ENCODE results near the gene KIAA1586.

DNA sequence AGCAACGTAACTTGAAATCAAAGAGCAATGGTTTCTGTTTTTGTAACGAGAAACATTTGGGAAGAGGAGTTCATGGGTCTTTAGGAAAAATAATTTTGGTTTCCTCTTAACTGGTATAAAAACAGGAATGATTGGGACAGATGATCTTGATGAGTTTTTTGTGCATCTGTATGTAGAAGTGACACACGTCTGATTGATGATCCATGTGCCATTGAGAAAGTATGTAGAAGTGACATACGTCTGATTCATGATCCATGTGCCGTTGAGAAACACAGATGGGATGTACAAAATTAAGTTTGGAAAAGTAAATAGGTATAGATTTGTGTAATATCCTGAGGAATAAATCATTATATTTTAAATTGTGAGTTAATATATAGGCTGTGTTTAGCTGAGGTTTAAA, 2.1 kb downstream of the KIAA1586 start:
- TF ChIP-seq, protein P1, sequence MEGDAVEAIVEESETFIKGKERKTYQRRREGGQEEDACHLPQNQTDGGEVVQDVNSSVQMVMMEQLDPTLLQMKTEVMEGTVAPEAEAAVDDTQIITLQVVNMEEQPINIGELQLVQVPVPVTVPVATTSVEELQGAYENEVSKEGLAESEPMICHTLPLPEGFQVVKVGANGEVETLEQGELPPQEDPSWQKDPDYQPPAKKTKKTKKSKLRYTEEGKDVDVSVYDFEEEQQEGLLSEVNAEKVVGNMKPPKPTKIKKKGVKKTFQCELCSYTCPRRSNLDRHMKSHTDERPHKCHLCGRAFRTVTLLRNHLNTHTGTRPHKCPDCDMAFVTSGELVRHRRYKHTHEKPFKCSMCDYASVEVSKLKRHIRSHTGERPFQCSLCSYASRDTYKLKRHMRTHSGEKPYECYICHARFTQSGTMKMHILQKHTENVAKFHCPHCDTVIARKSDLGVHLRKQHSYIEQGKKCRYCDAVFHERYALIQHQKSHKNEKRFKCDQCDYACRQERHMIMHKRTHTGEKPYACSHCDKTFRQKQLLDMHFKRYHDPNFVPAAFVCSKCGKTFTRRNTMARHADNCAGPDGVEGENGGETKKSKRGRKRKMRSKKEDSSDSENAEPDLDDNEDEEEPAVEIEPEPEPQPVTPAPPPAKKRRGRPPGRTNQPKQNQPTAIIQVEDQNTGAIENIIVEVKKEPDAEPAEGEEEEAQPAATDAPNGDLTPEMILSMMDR (conservative IDR thresholded peaks at IDR 0.05; ENCODE audit: low read depth, low read length) = no peak
- no peak for TF ChIP-seq EZH2 (IDR thresholded peaks at IDR 0.05; ENCODE audit: low read length, unreplicated experiment)
- TF ChIP-seq EZH2phosphoT487 (IDR thresholded peaks at IDR 0.05; ENCODE audit: borderline replicate concordance, low read length) = no peak
